LNCAP (cell line): ENCODE data around the gene GATC.

Source experiments
- TF ChIP-seq, protein P1 (sequence below): fragments of 450-650 bp; IDR thresholded peaks from 2 replicates; pipeline ENCODE4 v1.5.1; 2017; ENCODE audit warnings: mild to moderate bottlenecking

The GATC gene

DNA sequence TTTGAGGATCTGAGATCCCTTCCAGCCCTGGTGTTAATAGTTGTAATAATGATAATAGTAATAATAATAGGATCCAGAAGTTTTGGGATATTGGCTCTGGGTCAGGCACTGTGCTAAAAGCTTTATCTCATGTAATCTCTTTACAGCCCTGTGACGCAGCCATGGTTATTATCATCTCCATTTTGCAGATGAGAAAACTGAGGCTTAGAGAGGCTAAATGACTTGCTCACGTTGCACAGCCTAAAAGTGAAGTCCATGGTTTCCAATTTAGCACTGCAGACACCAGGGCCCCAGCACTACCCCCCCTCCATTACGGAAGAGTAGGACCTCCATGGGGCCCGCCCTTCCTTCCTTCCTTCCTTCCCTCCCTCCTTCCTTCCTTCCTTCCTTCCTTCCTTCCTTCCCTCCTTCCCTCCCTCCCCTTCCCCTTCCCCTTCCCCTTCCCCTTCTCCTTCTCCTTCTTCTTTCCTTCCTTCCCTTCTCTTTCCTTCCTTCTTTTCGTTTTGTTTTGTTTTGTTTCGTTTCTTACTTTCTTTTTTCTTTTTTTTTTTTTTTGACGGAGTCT is 23.3 kb upstream of the GATC start:
- TF ChIP-seq, protein P1, sequence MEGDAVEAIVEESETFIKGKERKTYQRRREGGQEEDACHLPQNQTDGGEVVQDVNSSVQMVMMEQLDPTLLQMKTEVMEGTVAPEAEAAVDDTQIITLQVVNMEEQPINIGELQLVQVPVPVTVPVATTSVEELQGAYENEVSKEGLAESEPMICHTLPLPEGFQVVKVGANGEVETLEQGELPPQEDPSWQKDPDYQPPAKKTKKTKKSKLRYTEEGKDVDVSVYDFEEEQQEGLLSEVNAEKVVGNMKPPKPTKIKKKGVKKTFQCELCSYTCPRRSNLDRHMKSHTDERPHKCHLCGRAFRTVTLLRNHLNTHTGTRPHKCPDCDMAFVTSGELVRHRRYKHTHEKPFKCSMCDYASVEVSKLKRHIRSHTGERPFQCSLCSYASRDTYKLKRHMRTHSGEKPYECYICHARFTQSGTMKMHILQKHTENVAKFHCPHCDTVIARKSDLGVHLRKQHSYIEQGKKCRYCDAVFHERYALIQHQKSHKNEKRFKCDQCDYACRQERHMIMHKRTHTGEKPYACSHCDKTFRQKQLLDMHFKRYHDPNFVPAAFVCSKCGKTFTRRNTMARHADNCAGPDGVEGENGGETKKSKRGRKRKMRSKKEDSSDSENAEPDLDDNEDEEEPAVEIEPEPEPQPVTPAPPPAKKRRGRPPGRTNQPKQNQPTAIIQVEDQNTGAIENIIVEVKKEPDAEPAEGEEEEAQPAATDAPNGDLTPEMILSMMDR: no peak

DNA sequence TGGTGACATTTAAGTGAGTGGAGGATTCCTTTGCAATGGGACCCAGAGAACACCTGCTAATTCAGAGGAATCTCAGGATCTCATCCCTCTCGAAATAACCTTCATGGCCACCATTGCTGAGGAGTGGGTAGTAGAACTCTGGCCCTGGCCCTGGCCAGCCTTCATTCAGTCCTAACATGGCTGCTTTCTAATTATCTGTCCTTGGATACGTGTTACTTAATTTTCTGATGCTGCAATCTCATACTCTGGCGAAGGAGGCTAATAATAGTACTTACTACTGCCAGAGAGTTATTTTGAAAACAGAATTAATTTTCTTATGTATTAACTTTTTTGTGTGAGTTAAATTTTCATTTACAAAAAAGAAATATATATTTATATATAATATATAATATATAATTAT is 20.4 kb upstream of the GATC start:
- TF ChIP-seq, protein P1: no peak

DNA sequence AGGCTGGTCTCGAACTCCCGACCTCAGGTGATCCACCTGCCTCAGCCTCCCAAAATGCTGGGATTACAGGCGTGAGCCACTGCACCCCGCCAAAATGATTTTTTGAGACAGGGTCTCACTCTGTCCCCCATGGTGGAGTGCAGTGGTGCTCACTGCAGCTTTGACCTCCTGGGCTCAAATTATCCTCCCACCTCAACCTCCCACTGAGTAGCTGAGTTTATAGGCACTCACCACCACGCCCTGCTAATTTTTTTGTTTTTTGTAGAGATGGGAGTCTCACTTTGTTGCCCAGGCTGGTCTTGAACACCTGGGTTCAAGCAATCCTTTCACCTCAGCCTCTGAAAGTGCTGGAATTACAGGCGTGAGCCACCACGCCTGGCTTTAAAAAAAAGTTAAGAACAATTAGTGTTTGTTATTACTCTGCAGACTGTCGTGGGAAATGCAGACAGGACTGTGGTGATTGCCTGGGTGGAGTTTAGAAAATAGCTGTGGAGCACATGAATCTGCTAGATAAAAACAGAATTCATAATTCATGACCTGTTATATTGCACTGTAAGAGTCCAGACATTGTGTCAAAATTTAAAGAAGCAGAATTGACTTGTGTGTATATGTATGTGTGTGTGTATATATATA is 17.5 kb upstream of the GATC start:
- TF ChIP-seq, protein P1: no peak

DNA sequence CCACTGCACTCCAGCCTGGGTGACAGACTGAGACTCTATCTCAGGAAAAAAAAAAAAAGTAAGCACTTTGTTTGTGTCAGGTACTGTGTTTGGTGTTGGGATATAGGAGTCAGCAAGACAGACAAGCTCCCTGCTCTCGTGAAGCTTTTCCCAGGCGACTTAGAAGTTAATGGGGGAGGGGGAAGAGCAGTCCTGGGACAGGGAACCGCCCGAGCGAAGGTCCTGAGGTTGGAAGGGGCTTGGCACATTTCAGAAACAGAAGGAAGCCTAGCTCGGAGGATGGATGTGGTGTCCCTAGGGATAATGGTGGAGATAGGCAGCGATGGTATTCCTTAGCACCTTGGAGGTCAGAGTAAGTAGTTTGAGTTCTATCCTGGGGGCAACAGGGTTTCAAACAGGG is 16.9 kb upstream of the GATC start:
- TF ChIP-seq, protein P1: no peak

DNA sequence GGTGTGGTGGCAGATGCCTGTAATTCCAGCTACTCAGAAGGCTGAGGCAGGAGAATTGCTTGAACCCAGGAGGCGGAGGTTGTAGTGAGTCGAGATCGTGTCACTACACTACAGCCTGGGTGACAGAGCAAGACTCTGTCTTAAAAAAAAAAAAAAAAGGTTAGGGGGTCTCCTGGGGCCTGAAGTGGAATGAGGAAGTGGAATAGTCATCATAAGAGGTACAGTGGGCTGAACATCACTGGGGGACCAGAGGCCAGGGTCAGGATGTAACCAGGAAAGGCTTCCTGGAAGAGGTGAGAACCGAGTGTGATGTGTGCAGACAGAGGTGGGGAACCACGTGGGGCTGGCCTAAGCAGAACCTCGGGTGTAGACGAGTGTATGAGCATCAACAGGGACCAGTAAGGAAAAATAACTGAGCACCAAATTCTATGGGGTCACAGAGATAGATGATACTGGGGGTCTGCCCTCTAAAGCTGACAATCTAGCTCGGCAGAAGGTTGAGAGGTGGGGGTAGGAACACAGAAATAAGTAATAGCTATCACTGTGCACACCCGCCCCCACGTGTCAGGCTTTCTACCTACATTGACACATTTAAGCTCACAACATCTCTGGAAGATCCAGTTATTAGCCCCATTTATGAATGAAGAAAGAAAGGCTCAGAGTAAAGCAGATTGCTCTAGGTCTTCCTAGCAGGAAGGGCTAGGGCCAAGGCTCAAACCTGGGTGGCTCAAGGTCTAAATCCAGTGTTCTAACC is 13.3 kb upstream of the GATC start:
- TF ChIP-seq, protein P1: no peak

DNA sequence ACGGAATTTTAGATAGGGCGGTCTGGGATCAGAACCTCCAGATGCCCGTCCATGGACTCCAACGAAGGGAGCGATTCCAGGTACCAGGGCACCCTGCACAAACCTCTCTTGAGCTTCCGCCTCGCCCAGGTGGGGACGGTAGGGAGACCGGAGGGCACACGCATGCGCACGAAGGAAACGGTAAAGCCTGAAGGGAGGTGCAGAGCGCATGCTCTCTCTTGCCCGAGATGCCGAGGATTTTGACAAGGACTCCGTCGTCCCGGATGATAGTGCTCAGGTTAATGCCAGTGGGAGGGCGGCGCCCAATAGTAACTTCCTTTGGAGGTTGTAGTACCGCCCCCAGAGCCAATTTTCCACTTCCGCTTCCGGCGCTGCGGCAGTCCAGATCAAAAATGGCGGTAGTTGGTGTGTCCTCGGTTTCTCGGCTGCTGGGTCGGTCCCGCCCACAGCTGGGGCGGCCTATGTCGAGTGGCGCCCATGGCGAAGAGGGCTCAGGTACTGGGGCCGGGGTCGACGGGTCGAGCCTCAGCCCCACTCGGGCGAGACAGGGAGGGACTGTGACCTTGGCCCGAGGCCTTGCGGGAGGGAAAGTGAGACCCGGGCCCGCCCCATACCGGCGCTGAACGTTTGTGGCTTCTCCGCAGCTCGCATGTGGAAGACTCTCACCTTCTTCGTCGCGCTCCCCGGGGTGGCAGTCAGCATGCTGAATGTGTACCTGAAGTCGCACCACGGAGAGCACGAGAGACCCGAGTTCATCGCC is 8.3 kb upstream of the GATC start, which contains the start of gene COX6A1:
TSS of gene COX6A1 (plus strand) at position 379 of the 760 bp plus-strand sequence. CDS start at position 393, 14 bp downstream.
- TF ChIP-seq, protein P1: no peak

DNA sequence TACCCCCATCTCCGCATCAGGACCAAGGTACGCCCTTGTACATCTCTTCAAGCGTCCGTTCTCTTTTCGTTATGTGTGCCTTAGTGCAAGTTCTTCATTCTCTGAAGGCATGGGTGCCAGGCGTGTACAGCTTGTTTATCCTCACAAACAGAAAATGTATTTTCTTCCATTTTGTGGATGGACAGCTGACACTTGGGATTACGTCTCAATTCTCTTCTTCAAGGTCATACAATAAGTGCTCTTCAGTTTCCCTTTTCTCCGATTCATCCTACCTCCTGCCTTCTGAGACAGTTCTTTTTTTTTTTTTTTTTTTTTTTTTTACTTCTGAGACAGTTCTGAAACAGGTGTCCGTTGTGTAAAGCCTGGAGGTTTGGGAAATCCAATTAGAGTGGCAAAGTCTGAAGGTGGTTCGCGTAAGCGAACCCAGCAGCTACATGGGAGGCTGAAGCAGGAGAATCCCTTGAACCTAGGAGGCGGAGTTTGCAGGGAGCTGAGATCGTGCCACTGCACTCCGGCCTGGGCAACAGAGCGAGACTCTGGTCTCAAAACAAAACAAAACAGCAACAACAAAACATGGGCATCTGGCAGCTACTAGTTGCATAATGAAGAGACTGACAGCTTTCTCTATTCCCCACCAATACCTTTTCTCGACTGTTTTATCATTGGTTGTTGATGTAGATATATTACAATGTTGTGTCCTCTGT is 7.6 kb upstream of the GATC start:
- TF ChIP-seq, protein P1: no peak
